C4-2B (cell line): ENCODE measurements around the gene NUP85.

Source experiments
- ZFX ChIP-seq: fragments of 450-650 bp; IDR thresholded peaks from 2 replicates; pipeline ENCODE4 v1.6.1; 2017
- TF ChIP-seq, protein P1 (sequence below): fragments of 450-650 bp; conservative IDR thresholded peaks from 2 replicates; pipeline ENCODE4 v1.5.1; 2017; ENCODE audit warnings: mild to moderate bottlenecking

- TF ChIP-seq, protein P1, sequence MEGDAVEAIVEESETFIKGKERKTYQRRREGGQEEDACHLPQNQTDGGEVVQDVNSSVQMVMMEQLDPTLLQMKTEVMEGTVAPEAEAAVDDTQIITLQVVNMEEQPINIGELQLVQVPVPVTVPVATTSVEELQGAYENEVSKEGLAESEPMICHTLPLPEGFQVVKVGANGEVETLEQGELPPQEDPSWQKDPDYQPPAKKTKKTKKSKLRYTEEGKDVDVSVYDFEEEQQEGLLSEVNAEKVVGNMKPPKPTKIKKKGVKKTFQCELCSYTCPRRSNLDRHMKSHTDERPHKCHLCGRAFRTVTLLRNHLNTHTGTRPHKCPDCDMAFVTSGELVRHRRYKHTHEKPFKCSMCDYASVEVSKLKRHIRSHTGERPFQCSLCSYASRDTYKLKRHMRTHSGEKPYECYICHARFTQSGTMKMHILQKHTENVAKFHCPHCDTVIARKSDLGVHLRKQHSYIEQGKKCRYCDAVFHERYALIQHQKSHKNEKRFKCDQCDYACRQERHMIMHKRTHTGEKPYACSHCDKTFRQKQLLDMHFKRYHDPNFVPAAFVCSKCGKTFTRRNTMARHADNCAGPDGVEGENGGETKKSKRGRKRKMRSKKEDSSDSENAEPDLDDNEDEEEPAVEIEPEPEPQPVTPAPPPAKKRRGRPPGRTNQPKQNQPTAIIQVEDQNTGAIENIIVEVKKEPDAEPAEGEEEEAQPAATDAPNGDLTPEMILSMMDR: no peak
- TF ChIP-seq ZFX: no peak
These were observed 57.6 kb downstream of the NUP85 start for GRCh38 chr17:75263055-75263454.
